Erythroblast (primary cell): ENCODE results near the gene TSPAN32.

Source experiments
- GATA1 ChIP-seq: IDR thresholded peaks from 2 replicates; pipeline ENCODE4 v1.6.1; 2011; ENCODE audit warnings: low read depth, mild to moderate bottlenecking, control low read depth, low read length, moderate library complexity
- POLR2A ChIP-seq: IDR thresholded peaks from 2 replicates; pipeline ENCODE4 v1.6.1; 2011; ENCODE audit warnings: mild to moderate bottlenecking, low read length

- TF ChIP-seq POLR2A = no peak
- TF ChIP-seq GATA1 = no peak
Observed at GRCh38 chr11:2258501-2259465, 43.0 kb upstream of the TSPAN32 start.
